Superior temporal gyrus (tissue), 1 donor: ENCODE measurements around the gene LRRN2.
"Not testable (repeated sequence)": the region's sequence is repeated elsewhere in the genome, so short reads cannot be mapped to it uniquely, and the experiment has no call there.

Source experiments
- DNase-seq: peaks from one replicate; pipeline ENCODE4 v3.0.0-alpha.2; 2016; ENCODE audit errors: extremely low spot score

The LRRN2 gene

DNA sequence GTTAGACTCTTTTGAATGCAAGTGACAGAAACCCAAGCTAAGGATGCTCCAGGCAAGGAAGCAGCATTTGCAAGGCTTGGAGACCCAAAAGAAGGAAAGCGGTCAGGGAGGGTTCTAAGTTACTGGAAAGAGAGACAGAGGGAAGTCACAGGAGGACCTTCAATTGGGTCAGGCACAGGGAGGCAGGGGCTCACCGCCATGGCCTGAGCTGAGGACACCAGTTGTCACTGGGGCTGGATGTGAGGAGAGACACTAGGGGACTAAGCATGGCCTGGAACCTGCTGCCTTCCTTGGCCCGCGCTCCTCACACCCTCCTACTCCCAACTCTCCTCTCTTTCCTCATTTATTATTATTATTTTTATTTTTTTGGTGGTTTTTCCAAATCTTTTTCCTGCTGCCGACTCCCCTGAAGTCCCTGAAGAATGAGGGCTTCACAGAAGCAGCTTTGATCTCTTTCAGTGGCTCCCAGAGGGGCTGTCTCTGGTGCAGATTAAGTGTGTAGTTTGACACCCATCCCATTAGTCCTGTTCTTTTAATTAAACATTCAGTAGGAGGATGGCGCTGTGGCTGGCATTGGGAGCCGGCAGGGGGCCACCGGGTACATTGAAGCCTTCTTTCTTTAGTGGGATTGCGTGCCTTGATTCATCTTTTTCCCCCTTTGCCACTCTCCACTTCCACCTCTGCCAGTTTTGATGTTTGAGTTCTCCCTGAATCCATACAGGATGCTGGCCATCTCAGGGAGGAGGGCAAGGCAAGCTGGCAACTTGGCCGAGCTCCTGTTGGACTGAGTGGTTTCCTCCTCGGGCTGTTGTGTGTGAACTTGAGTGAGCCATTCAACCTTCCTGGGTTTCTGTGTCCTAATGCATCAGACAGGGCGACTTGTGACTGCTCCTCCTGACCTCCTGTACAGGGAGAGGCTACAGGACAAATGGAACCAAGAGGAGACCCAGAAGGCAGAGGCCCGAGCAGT, 110.0 kb downstream of the LRRN2 start:
- no peak for DNase-seq

DNA sequence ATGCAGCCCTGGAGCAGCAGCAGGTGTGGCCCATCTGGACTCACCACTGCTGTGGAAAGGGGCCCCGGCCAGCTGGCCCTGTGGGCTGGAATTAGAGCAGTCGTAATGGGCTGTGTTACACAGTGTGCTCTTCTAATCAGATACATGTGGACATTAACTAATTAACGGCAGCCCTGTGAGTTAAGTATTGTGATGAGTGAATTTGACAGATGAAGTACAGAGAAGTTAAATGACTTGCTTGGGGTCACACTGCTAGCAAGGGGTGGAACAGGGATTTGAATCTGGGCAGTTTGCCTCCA, 110.7 kb downstream of the LRRN2 start:
- no peak for DNase-seq

DNA sequence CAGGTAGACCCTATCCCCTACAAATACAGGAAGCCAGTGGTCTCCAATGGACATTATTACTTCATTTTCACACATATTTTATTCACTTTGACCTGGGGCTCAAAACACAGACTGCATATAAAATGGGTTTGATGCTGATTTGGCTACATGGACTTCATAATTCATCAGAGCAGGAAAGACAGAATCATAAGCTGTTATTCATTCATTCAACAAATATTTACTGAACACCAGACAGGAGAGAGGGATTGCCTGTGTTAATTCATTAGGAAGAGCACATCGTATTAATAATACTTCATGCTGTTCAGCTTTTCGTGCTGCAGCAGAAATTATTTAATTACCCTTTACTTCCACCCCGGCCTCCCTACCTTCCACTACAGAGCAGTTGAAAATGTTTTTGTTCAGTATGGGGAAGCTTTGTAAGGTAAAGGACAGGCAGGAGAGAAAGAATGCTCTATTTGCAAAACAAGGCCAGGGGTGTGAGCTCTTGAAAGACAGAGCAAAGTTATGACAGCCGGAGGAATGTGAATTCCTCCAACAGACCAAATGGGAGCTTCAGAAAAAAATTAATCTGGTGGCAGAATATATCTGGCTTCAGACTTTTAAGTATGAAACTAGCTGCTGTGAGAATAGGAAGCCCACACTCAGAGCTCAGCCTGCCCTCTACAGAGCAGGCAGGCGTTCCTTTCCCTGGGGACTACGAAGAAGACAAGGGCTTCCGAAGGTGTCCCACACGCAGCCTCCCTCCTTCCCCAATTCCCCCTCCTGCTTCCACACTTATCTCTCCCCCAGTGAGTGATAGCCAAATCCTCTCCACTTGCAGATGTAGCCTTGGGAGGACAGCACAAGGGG, 111.3 kb downstream of the LRRN2 start:
- DNase-seq = no peak

DNA sequence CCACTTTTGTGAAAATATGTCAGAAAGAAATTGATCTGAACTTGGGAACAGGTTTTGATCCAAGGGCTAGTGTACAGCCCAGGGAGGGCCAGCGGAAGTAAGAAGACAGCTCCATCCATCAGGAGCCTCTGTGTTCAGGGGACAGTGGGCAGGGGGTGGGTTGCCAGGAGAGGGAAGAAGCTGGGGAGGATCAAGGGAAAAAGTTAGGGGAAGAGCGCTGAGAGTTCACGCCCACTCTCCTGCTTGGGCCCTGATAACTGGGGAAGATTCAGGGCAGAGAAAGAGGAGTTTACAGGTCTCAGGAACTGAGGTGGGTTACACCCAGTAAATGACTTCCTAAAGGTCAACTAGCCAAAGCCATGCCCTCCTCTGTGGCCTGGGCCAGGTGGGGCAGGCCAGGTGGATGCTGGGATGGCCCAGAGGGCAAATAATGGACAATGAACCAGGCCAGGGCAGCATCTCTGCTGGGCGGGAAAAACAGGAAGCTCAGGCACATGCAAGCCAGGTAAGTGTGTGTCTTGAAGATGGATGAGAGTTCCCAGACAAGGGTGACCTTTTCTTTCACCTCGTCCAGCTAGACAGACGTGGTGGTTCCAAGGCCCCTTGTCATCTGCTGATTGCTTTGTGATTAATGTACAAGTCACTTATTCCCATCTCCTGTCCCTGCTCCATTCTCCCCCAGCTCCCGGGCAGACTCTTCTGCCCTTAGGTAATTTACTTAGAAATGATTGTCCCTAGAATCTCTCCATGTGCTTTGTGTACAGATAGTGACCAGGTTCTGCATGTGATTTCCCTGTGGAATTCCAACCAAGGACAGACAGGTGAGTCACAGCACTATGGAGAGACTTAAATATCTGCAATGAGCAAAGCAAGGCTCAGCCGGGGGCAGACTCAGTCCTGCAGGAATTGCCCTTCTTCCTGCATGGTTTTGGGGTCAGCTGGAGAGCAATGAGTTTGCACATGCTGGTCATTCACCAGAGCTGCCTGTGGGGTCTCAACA, 112.3 kb downstream of the LRRN2 start:
- DNase-seq = no peak

DNA sequence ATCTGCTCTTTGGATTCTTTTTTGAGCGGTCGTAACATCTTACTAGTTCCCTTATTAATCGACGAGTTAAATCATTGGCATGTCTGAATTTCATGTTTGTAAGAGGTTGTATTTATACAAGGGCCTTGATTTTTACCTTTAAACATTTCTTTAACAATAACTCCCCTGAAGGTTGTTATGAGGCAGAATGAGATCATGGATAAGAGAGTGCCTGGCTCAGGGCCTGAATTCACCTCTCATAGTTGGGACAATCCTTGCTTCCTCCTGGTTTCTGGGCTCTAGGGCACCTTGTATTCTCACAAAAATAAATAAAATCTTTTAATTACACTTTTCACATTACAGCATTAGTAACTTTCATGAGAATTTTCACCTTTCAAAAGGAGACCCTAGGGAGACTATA, 113.9 kb downstream of the LRRN2 start:
- DNase-seq = no peak

DNA sequence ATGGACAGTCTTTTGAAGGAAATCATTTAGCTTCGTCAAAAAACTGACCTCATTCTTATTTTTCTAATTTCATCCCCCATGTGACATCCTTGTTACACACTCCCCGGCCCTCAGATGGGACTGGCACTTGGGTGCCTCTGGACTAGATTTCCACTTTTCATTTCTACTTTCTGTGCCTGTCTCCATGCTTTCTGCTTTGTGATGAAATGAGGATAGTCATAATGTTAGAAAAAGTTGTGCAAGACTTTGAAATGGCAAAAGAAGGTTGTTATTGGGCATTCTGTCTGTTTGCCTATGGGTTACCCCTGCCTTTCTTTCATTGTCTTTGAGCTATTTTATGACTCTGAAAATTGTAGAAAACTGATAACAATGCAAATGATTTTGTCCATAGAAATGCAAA, 114.4 kb downstream of the LRRN2 start:
- no peak for DNase-seq

DNA sequence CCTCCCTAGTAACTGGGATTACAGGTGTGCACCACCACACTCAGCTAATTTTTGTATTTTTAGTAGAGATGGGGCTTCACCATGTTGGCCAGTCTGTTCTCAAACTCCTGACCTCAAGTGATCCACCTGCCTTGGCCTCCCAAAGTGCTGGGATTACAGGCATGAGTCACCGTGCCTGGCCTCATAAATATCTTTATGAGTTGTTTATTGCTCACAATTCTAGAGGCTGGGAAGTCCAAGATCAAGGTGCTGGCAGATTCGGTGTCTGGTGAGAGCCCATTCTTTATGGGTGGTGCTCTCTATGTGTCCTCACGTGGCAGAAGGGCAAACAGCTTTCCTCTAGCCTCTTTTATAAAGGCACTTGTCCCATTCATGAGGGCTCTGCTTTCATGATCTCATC, 115.5 kb downstream of the LRRN2 start:
- not testable (repeated sequence) for DNase-seq

DNA sequence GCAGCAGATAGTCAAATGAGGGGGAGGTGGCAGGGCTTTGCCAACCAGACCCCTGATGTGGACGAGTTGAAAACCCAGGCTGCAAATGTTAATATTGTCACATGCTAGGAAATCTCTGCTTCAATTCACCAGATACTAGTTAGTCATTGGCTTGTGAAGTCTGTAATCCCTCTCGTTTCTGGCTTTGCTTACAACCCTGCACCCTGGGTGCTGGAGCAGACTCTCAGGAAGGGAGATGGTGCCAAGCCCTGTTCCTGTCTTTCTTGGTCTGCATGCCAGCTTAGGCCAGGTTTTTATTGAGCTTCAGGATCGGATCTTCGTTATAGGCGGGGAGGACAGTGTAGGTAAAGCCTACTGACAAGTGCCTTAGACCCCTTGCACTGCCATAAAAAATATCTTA, 116.1 kb downstream of the LRRN2 start:
- no peak for DNase-seq

DNA sequence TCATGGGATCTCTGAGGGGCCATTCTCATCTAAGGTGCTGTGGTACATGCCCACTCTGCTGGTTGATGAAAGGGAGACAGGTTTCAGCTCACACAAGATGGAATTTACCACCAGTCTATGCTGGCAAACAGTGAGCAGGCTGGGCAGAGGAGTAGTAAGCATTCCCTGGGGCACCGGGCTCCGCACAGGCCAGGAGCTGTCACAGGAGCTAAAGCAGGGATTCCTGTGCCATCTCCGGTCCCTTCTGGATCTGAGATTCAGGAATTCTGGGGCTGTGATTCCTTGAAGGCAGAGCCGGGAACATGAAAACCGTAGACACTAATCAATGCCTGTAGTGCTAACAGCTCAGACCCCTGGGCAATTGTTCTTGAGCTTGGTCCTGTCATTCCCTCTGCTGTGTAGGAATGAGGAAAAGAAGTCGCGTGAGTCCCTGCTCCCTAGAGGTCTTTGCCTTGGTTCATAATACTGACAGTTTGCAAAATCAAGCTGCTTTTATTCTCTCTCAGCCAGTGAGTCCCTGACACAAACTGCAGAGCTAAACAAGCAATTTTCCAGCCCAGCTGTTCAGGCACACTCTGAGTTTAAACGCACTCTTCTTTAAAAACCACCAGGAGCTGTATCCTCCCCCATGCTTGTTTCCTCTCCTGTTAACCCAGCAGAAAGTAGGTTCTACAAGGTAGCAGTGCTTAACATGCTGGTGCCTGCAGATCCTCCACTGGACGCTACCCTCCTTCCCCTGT, 116.8 kb downstream of the LRRN2 start:
- DNase-seq = no peak
